ENCODE data around the gene TECR. TPM values are rescaled to one million over a fixed set of nuclear protein-coding genes. Genes with fewer than 3 reads are reported as not detected.
A peak's percentile ranks its signal among the peaks of the same experiment; 100 is the strongest.

The TECR gene
- total and polyA plus RNA-seq, 9 of the 15 experiments (the other 6 are each of a cell fraction or from before 2014, with no cell fraction given), result 29.3 to 211 (median 81.4) TPM

- TF ChIP-seq GTF3C2 (IDR thresholded peaks at IDR 0.05; ENCODE audit: borderline replicate concordance, extremely low read depth, insufficient read length) (no peak), ZNF146 (CRISPR knock-in tag; IDR thresholded peaks at IDR 0.05; ENCODE audit: unreplicated experiment) (no peak), ZNF586 (CRISPR knock-in tag; conservative IDR thresholded peaks at IDR 0.05) (no peak), NFIC (IDR thresholded peaks at IDR 0.05) (peak; percentile 93), ZNF280A (IDR thresholded peaks at IDR 0.05; ENCODE audit: low read depth, partially characterized antibody) (no peak), TOE1 (IDR thresholded peaks at IDR 0.05; ENCODE audit: borderline replicate concordance) (no peak), TOE1 (CRISPR knock-in tag; IDR thresholded peaks at IDR 0.05; ENCODE audit: borderline replicate concordance, low read depth) (no peak), ZMIZ1 (IDR thresholded peaks at IDR 0.05; ENCODE audit: low read depth in 2 of 2, low read length in 2 of 2) (no peak), TCF7L2 (IDR thresholded peaks at IDR 0.05; ENCODE audit: low read depth, low read length) (no peak), BCL6 (CRISPR knock-in tag; IDR thresholded peaks at IDR 0.05) (no peak), CREM (IDR thresholded peaks at IDR 0.05; ENCODE audit: low read depth) (0 out of 2 replicates have a peak, but pooled peaks have one; percentile 27), PTRF (tag; IDR thresholded peaks at IDR 0.05) (no peak), ZFP91 (CRISPR knock-in tag; IDR thresholded peaks at IDR 0.05) (no peak), FOXK1 (CRISPR knock-in tag; IDR thresholded peaks at IDR 0.05; ENCODE audit: borderline replicate concordance) (no peak), ARID2 (IDR thresholded peaks at IDR 0.05) (no peak), ILF3 (IDR thresholded peaks at IDR 0.05; ENCODE audit: borderline replicate concordance) (no peak), ZNF445 (CRISPR knock-in tag; IDR thresholded peaks at IDR 0.05; ENCODE audit: low read depth) (no peak)
Observed at GRCh38 chr19:14550201-14550754, 20.9 kb downstream of the TECR start (continued).
